Activated naive CD4-positive, alpha-beta T cell treated with anti-CD3 and anti-CD28 coated beads for 36 hours (primary cell): Measurements from ENCODE around the gene RAPGEF1. TPM values are rescaled to one million over a fixed set of nuclear protein-coding genes. Genes with fewer than 3 reads are reported as not detected.
"Not testable (repeated sequence)": the region's sequence is repeated elsewhere in the genome, so short reads cannot be mapped to it uniquely, and the experiment has no call there.

Experiments used
- CTCF ChIA-PET: fragments of 350-600 bp; sonication (Branson Sonifier 250); formaldehyde crosslinking; loops from one replicate; lab custom pipeline; 2021; ENCODE audit warnings: antibody characterized with exemption; lab: Charles Lee
- DNase-seq: peaks from one replicate; pipeline ENCODE4 v3.0.0-alpha.2; 2020
- H3K27ac Mint-ChIP-seq: one replicate; pipeline ENCODE4 v1.8.0; 2021; ENCODE audit warnings: mild to moderate bottlenecking, mixed read lengths
- H3K27me3 Mint-ChIP-seq: one replicate; pipeline ENCODE4 v1.8.0; 2021; ENCODE audit warnings: low read depth, mixed read lengths
- H3K36me3 Mint-ChIP-seq: one replicate; pipeline ENCODE4 v1.8.0; 2021; ENCODE audit warnings: low read depth, mixed read lengths
- H3K4me1 Mint-ChIP-seq: one replicate; pipeline ENCODE4 v1.8.0; 2021; ENCODE audit warnings: low read depth, mixed read lengths
- H3K4me3 Mint-ChIP-seq: one replicate; pipeline ENCODE4 v1.8.0; 2021; ENCODE audit warnings: mild to moderate bottlenecking, moderate library complexity, mixed read lengths
- H3K9me3 Mint-ChIP-seq: one replicate; pipeline ENCODE4 v1.8.0; 2021; ENCODE audit warnings: mixed read lengths
- intact Hi-C: fragments of 100-400 bp; cut with micrococcal nuclease; formaldehyde crosslinking; loops from one replicate; pipeline ENCODE4 v1.15.1; 2023
- total RNA-seq, 2 experiments: library from RNA; stranded (reverse); gene quantifications; one replicate each; pipeline ENCODE4 v1.2.3, GENCODE V29; 2021

Gene RAPGEF1
- total RNA-seq, 2 experiments from 2014 or later, result 55.9 to 59.9 TPM

GRCh38 chr9:131714161-131714646 is 25.7 kb downstream of the RAPGEF1 start:
- H3K36me3 Mint-ChIP-seq, result peaks cover 9% of the 10 kb centered on the region
- CTCF ChIA-PET, result interaction anchor here (0.6 to 2.1 kb wide), 3 partner anchors 26 to 122 kb away, joined by 3 to 8 read pairs (median 5); no protein-coding TSS in a partner anchor
- intact Hi-C loops, result no loop called here
- no peaks in the 10 kb centered on the region for H3K9me3 Mint-ChIP-seq
- peaks cover 43% of the 10 kb centered on the region for H3K4me1 Mint-ChIP-seq
- no peak overlapping the region for H3K27ac Mint-ChIP-seq
- no peak for DNase-seq
- H3K27me3 Mint-ChIP-seq, result no peaks in the 10 kb centered on the region
- H3K4me3 Mint-ChIP-seq, result no peak overlapping the region

- H3K36me3 Mint-ChIP-seq, result peaks cover 9% of the 10 kb centered on the region
- CTCF ChIA-PET, result interaction anchor here (2.1 kb wide), 1 partner anchor 121 kb away, joined by 8 read pairs; no protein-coding TSS in a partner anchor
- DNase-seq, result no peak
- H3K4me1 Mint-ChIP-seq, result peaks cover 48% of the 10 kb centered on the region
- H3K4me3 Mint-ChIP-seq, result no peak overlapping the region
- no peaks in the 10 kb centered on the region for H3K9me3 Mint-ChIP-seq
- intact Hi-C loops, result no loop called here
- no peak overlapping the region for H3K27ac Mint-ChIP-seq
- H3K27me3 Mint-ChIP-seq, result no peaks in the 10 kb centered on the region
These were observed 26.9 kb downstream of the RAPGEF1 start for GRCh38 chr9:131713016-131713415.

GRCh38 chr9:131712151-131712716 is 27.6 kb downstream of the RAPGEF1 start:
- intact Hi-C loops, result no loop called here
- Mint-ChIP-seq H3K36me3 (peaks cover 9% of the 10 kb centered on the region), H3K9me3 (no peaks in the 10 kb centered on the region)

GRCh38 chr9:131709771-131710431 is 30.0 kb downstream of the RAPGEF1 start:
- H3K36me3 Mint-ChIP-seq, result peaks cover 2% of the 10 kb centered on the region
- peak; percentile 38 for DNase-seq
- H3K27me3 Mint-ChIP-seq, result no peaks in the 10 kb centered on the region
- peak overlapping the region; percentile 24 for H3K4me3 Mint-ChIP-seq
- CTCF ChIA-PET, result interaction anchor here (0.8 to 1.8 kb wide), 6 partner anchors 14 to 32 kb away, joined by 3 to 9 read pairs (median 4); no protein-coding TSS in a partner anchor
- H3K9me3 Mint-ChIP-seq, result no peaks in the 10 kb centered on the region
- H3K4me1 Mint-ChIP-seq, result peaks cover 74% of the 10 kb centered on the region
- H3K27ac Mint-ChIP-seq, result peak overlapping the region; percentile 75
- intact Hi-C loops, result loop anchor here (1.0 to 2.0 kb wide), 3 partner anchors 17 to 31 kb away; no protein-coding TSS in a partner anchor

More at GRCh38 chr9:131712151-131712716, 27.6 kb downstream of the RAPGEF1 start:
- H3K27ac Mint-ChIP-seq, result no peak overlapping the region
- DNase-seq, result no peak
- CTCF ChIA-PET, result interaction anchor here (0.5 kb wide), 1 partner anchor 874 kb away, joined by 3 read pairs; no protein-coding TSS in a partner anchor
- H3K4me1 Mint-ChIP-seq, result peaks cover 55% of the 10 kb centered on the region
- no peak overlapping the region for H3K4me3 Mint-ChIP-seq
- H3K27me3 Mint-ChIP-seq, result no peaks in the 10 kb centered on the region

- intact Hi-C loops, result loop anchor here (2.0 kb wide), 2 partner anchors 16 to 30 kb away; no protein-coding TSS in a partner anchor
- H3K27me3 Mint-ChIP-seq, H3K9me3 Mint-ChIP-seq, H3K36me3 Mint-ChIP-seq, DNase-seq, H3K4me3 Mint-ChIP-seq: not testable (repeated sequence)
- H3K4me1 Mint-ChIP-seq, result peaks cover 81% of the 10 kb centered on the region
- peak overlapping the region; percentile 75 for H3K27ac Mint-ChIP-seq
- CTCF ChIA-PET, result interaction anchor here (0.8 to 1.8 kb wide), 5 partner anchors 13 to 32 kb away, joined by 3 to 9 read pairs (median 5); no protein-coding TSS in a partner anchor
These were observed 30.7 kb downstream of the RAPGEF1 start for GRCh38 chr9:131709010-131709770.

- H3K36me3 Mint-ChIP-seq, result no peaks in the 10 kb centered on the region
- intact Hi-C loops, result loop anchor here (2.0 kb wide), 2 partner anchors 16 to 30 kb away; no protein-coding TSS in a partner anchor
- H3K27ac Mint-ChIP-seq, result peak overlapping the region; percentile 62
- H3K9me3 Mint-ChIP-seq, result no peaks in the 10 kb centered on the region
- peaks cover 84% of the 10 kb centered on the region for H3K4me1 Mint-ChIP-seq
- CTCF ChIA-PET, result interaction anchor here (0.7 kb wide), 2 partner anchors 20 to 30 kb away, joined by 3 read pairs; no protein-coding TSS in a partner anchor
- no peaks in the 10 kb centered on the region for H3K27me3 Mint-ChIP-seq
- no peak overlapping the region for H3K4me3 Mint-ChIP-seq
- no peak for DNase-seq
These were observed 31.5 kb downstream of the RAPGEF1 start for GRCh38 chr9:131708226-131709002.

GRCh38 chr9:131707733-131708157 is 32.1 kb downstream of the RAPGEF1 start:
- intact Hi-C loops, result loop anchor here (2.0 kb wide), 2 partner anchors 15 to 29 kb away; no protein-coding TSS in a partner anchor
- CTCF ChIA-PET, result no interaction called here
- Mint-ChIP-seq H3K4me1 (peaks cover 80% of the 10 kb centered on the region), H3K4me3 (no peak overlapping the region), H3K36me3 (no peaks in the 10 kb centered on the region), H3K27me3 (no peaks in the 10 kb centered on the region), H3K9me3 (no peaks in the 10 kb centered on the region), H3K27ac (peak overlapping the region; percentile 62)
- no peak for DNase-seq

GRCh38 chr9:131707050-131707449 is 32.8 kb downstream of the RAPGEF1 start:
- peaks cover 76% of the 10 kb centered on the region for H3K4me1 Mint-ChIP-seq
- no peak for DNase-seq
- H3K27me3 Mint-ChIP-seq, result no peaks in the 10 kb centered on the region
- H3K9me3 Mint-ChIP-seq, result no peaks in the 10 kb centered on the region
- CTCF ChIA-PET, result no interaction called here
- no peaks in the 10 kb centered on the region for H3K36me3 Mint-ChIP-seq
- no peak overlapping the region for H3K4me3 Mint-ChIP-seq
- H3K27ac Mint-ChIP-seq, result no peak overlapping the region
- intact Hi-C loops, result no loop called here

- intact Hi-C loops, result loop anchor here (1.0 kb wide), 1 partner anchor 27 kb away; no protein-coding TSS in a partner anchor
- no peak for DNase-seq
- H3K4me1 Mint-ChIP-seq, result peaks cover 73% of the 10 kb centered on the region
- H3K9me3 Mint-ChIP-seq, result no peaks in the 10 kb centered on the region
- no peak overlapping the region for H3K4me3 Mint-ChIP-seq
- H3K27ac Mint-ChIP-seq, result no peak overlapping the region
- CTCF ChIA-PET, result no interaction called here
- H3K27me3 Mint-ChIP-seq, result no peaks in the 10 kb centered on the region
- H3K36me3 Mint-ChIP-seq, result no peaks in the 10 kb centered on the region
These were observed 33.3 kb downstream of the RAPGEF1 start for GRCh38 chr9:131706608-131706970.

GRCh38 chr9:131704988-131705387 is 34.9 kb downstream of the RAPGEF1 start:
- no peak overlapping the region for H3K4me3 Mint-ChIP-seq
- H3K4me1 Mint-ChIP-seq, result peaks cover 67% of the 10 kb centered on the region
- H3K9me3 Mint-ChIP-seq, result no peaks in the 10 kb centered on the region
- CTCF ChIA-PET, result no interaction called here
- DNase-seq, result no peak
- no peaks in the 10 kb centered on the region for H3K36me3 Mint-ChIP-seq
- no peaks in the 10 kb centered on the region for H3K27me3 Mint-ChIP-seq
- H3K27ac Mint-ChIP-seq, result no peak overlapping the region
- intact Hi-C loops, result no loop called here
